Activated T-helper 2 cell treated with anti-CD3 and anti-CD28 coated beads, Interferon-gamma antibody, Interleukin-2, Interleukin-4, amounts not matched to agents 10 μg/mL and 5 μg/mL and 100 μg/mL, durations not matched to agents 14 hours and 24 hours and 36 hours (primary cell): ENCODE data around the gene FIGLA. TPM values are rescaled to one million over a fixed set of nuclear protein-coding genes. Genes with fewer than 3 reads are reported as not detected.

Experiments
- DNase-seq: peaks from one replicate; pipeline ENCODE4 v3.0.0; 2021; ENCODE audit warnings: low spot score
- H3K27ac Mint-ChIP-seq: one replicate; pipeline ENCODE4 v1.8.0; 2021; ENCODE audit warnings: mixed read lengths
- H3K27me3 Mint-ChIP-seq: one replicate; pipeline ENCODE4 v1.8.0; 2021; ENCODE audit warnings: low read depth, mixed read lengths
- H3K36me3 Mint-ChIP-seq: one replicate; pipeline ENCODE4 v1.8.0; 2021; ENCODE audit warnings: low read depth, mixed read lengths
- H3K4me1 Mint-ChIP-seq: one replicate; pipeline ENCODE4 v1.8.0; 2021; ENCODE audit warnings: low read depth, mixed read lengths
- H3K4me3 Mint-ChIP-seq: one replicate; pipeline ENCODE4 v1.8.0; 2021; ENCODE audit warnings: low read depth, mild to moderate bottlenecking, moderate library complexity, mixed read lengths
- H3K9me3 Mint-ChIP-seq: one replicate; pipeline ENCODE4 v1.8.0; 2021; ENCODE audit warnings: mixed read lengths
- intact Hi-C: fragments of 100-400 bp; cut with micrococcal nuclease; formaldehyde crosslinking; loops from one replicate; pipeline ENCODE4 v1.15.1; 2023
- total RNA-seq: library from RNA; stranded (reverse); gene quantifications from 2 replicates; pipeline ENCODE4 v1.2.3, GENCODE V29; 2022

FIGLA gene
- total RNA-seq, 1 donor from 2014 or later: not detected

- Mint-ChIP-seq H3K36me3 (no peaks in the 10 kb centered on the region), H3K9me3 (no peaks in the 10 kb centered on the region), H3K27me3 (peaks cover 47% of the 10 kb centered on the region), H3K27ac (no peak overlapping the region), H3K4me1 (no peaks in the 10 kb centered on the region), H3K4me3 (no peak overlapping the region)
- no peak for DNase-seq
- intact Hi-C loops: no loop called here
These were observed 11.8 kb downstream of the FIGLA start for GRCh38 chr2:70778676-70779075.

GRCh38 chr2:70777450-70777849 is 13.0 kb downstream of the FIGLA start:
- Mint-ChIP-seq H3K27me3 (peaks cover 59% of the 10 kb centered on the region), H3K4me3 (no peak overlapping the region), H3K9me3 (no peaks in the 10 kb centered on the region), H3K27ac (no peak overlapping the region), H3K36me3 (no peaks in the 10 kb centered on the region), H3K4me1 (no peaks in the 10 kb centered on the region)
- intact Hi-C loops: no loop called here
- DNase-seq: no peak

GRCh38 chr2:70776266-70776665 is 14.2 kb downstream of the FIGLA start:
- Mint-ChIP-seq H3K27me3 (peaks cover 65% of the 10 kb centered on the region), H3K4me1 (peaks cover 3% of the 10 kb centered on the region), H3K36me3 (no peaks in the 10 kb centered on the region), H3K9me3 (no peaks in the 10 kb centered on the region), H3K4me3 (no peak overlapping the region), H3K27ac (no peak overlapping the region)
- intact Hi-C loops: no loop called here
- no peak for DNase-seq

- Mint-ChIP-seq H3K27me3 (peaks cover 64% of the 10 kb centered on the region), H3K4me1 (peaks cover 6% of the 10 kb centered on the region), H3K9me3 (no peaks in the 10 kb centered on the region), H3K4me3 (no peak overlapping the region), H3K36me3 (no peaks in the 10 kb centered on the region), H3K27ac (no peak overlapping the region)
- intact Hi-C loops: no loop called here
- DNase-seq: no peak
These were observed 15.3 kb downstream of the FIGLA start for GRCh38 chr2:70775141-70775540.

DNA sequence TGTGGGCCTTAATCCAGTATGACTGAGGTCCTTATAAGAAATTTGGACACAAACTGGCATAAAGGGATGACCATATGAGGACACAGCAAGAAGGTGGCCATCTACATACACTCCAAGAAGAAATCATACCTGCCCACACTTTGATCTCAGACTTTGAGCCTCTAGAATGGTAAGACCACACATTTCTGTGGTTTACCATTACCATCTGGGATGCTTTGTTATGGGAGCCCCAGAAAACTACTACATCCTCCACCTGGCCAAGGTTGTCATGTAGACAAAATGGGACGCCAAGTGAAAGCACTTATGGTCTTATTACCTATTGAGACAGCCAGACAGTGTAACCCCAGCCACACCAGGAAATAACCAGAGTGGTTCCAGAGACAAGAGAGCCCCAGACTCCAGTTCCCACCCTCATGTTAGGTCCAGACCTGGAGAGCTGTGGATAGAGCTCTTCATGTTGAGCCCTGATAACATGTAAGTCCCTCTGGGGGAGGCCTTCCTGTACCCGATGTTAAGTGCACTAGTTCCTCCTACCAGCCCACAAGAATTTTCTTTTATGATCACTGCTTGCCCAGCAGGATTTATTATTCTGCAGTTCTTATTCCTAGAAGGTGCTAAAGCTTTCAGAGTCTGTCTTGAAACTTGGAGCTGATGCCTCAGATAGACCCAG is 17.8 kb downstream of the FIGLA start:
- no peak for DNase-seq
- intact Hi-C loops: no loop called here
- Mint-ChIP-seq H3K27ac (no peak overlapping the region), H3K4me1 (peaks cover 11% of the 10 kb centered on the region), H3K4me3 (no peak overlapping the region), H3K36me3 (no peaks in the 10 kb centered on the region), H3K9me3 (no peaks in the 10 kb centered on the region), H3K27me3 (peaks cover 76% of the 10 kb centered on the region)

DNA sequence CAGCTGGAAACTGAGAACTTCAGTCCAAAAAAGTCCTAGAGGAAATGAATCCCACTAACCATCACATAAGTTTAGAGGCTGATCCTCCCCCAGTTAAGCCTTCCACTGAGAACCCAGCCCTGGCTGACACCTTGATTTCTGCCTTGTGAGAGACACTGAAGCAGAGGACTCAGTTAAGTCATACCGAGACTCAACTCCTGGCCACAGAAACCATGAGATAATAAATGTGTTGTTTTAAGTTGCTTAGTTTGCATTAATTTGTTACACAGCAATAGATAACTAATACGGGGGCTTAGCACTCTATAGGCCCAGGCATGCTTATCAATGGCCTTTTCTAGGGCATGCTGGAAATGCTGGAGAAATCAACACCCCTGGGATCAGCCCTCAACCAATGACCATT is 19.0 kb downstream of the FIGLA start:
- H3K36me3 Mint-ChIP-seq: no peaks in the 10 kb centered on the region
- H3K27ac Mint-ChIP-seq: no peak overlapping the region
- no peak overlapping the region for H3K4me3 Mint-ChIP-seq
- intact Hi-C loops: no loop called here
- H3K9me3 Mint-ChIP-seq: no peaks in the 10 kb centered on the region
- peaks cover 14% of the 10 kb centered on the region for H3K4me1 Mint-ChIP-seq
- no peak for DNase-seq
- H3K27me3 Mint-ChIP-seq: peaks cover 76% of the 10 kb centered on the region

- peaks cover 76% of the 10 kb centered on the region for H3K27me3 Mint-ChIP-seq
- H3K4me3 Mint-ChIP-seq: no peak overlapping the region
- no peak overlapping the region for H3K27ac Mint-ChIP-seq
- H3K9me3 Mint-ChIP-seq: no peaks in the 10 kb centered on the region
- H3K4me1 Mint-ChIP-seq: peaks cover 16% of the 10 kb centered on the region
- H3K36me3 Mint-ChIP-seq: no peaks in the 10 kb centered on the region
- DNase-seq: no peak
- intact Hi-C loops: loop anchor here (5.0 kb wide), 1 partner anchor 112 kb away; no protein-coding TSS in a partner anchor
These were observed 21.0 kb downstream of the FIGLA start for GRCh38 chr2:70769450-70769849.

GRCh38 chr2:70768590-70769085 is 21.8 kb downstream of the FIGLA start:
- H3K9me3 Mint-ChIP-seq: no peaks in the 10 kb centered on the region
- no peak overlapping the region for H3K27ac Mint-ChIP-seq

GRCh38 chr2:70767699-70768589 is 22.5 kb downstream of the FIGLA start, which contains the start of gene ADD2:
TSS of gene ADD2 (minus strand) at chr2:70768200. CDS start at chr2:70706408, 61,792 bp downstream.
- DNase-seq: peak; percentile 32
- Mint-ChIP-seq H3K4me3 (peak within 1 kb of the TSS; percentile 83), H3K9me3 (no peaks in the 10 kb centered on the region), H3K27me3 (peaks cover 65% of the 10 kb centered on the region), H3K36me3 (no peaks in the 10 kb centered on the region), H3K4me1 (peaks cover 16% of the 10 kb centered on the region), H3K27ac (peak within 1 kb of the TSS; percentile 49)
- intact Hi-C loops: loop anchor here (5.0 kb wide), 1 partner anchor 111 kb away; no protein-coding TSS in a partner anchor

More at GRCh38 chr2:70768590-70769085, 21.8 kb downstream of the FIGLA start:
- intact Hi-C loops: loop anchor here (5.0 kb wide), 1 partner anchor 111 kb away; no protein-coding TSS in a partner anchor
- Mint-ChIP-seq H3K36me3 (no peaks in the 10 kb centered on the region), H3K4me1 (peaks cover 16% of the 10 kb centered on the region), H3K4me3 (peak overlapping the region; percentile 72), H3K27me3 (peaks cover 70% of the 10 kb centered on the region)
- no peak for DNase-seq

DNA sequence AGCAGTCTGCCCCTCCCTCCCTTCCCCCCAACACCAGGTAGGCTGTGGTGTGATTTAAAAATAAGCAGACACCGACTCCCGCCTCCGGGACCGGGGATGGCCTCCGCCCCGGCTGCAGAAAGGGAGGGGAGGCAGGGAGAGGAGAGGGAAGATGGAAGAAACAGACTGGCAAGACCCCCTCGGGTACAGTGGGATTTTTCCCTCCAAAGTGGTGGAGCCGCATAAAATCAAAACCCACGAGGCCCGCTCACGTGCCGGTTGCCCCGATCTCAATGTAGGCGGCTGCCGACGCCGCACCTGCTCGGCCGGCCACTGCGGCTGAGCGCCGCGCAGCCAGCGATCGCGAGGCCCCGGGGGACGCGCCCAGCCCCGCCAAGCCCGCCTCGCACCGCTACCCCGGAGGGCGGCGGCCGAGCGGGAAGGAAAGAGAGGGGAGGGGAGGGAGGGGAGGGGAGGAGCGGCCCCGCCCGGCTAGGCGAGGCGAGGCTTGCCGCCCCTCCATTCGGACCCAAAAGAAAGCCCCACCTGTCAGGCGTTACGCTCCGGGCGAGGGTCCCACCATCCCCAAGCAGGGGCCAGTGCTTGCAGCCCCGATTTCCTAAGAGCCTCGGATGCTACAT is 23.3 kb downstream of the FIGLA start:
- Mint-ChIP-seq H3K4me1 (peaks cover 16% of the 10 kb centered on the region), H3K9me3 (no peaks in the 10 kb centered on the region), H3K27me3 (peaks cover 58% of the 10 kb centered on the region), H3K4me3 (peak overlapping the region; percentile 64), H3K36me3 (no peaks in the 10 kb centered on the region), H3K27ac (no peak overlapping the region)
- intact Hi-C loops: loop anchor here (5.0 kb wide), 1 partner anchor 110 kb away; no protein-coding TSS in a partner anchor
- DNase-seq: no peak

DNA sequence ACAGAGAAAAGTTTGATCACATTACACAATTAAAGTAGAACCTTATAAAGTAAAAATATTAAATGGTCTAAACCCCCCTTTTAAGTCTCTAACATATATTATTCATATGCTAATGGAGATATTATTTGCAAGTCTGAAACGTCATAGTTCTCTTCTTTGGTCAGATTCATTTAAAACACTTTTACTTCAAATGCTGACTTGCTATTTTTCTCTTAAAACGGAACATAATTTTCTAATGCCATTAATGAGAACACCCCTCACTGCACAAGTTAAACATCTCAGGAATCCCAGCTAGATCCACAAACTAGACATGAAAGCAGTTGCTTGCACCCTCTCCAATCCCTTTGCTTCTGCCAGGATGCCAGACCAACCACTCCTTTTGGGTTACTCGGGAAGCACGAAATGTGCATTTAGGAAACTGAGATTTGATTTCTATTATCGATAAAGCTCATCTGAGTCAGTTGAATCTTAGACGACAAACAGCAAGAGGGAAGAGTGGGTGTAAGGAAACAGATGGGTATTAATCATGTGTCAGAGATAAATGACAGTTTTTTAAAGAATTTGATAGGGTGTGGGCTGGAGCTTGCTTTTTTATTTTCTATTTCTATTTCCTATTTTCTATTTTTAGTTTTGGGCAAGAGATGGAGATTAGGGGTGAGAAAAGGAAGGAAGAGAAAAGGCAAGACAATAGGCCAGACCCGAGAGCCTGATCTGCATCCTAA is 23.9 kb downstream of the FIGLA start:
- H3K4me3 Mint-ChIP-seq: peak overlapping the region; percentile 64
- intact Hi-C loops: loop anchor here (5.0 kb wide), 1 partner anchor 109 kb away; no protein-coding TSS in a partner anchor
- no peaks in the 10 kb centered on the region for H3K36me3 Mint-ChIP-seq
- H3K27me3 Mint-ChIP-seq: peaks cover 56% of the 10 kb centered on the region
- H3K9me3 Mint-ChIP-seq: no peaks in the 10 kb centered on the region
- H3K4me1 Mint-ChIP-seq: peaks cover 16% of the 10 kb centered on the region
- no peak for DNase-seq
- no peak overlapping the region for H3K27ac Mint-ChIP-seq

DNA sequence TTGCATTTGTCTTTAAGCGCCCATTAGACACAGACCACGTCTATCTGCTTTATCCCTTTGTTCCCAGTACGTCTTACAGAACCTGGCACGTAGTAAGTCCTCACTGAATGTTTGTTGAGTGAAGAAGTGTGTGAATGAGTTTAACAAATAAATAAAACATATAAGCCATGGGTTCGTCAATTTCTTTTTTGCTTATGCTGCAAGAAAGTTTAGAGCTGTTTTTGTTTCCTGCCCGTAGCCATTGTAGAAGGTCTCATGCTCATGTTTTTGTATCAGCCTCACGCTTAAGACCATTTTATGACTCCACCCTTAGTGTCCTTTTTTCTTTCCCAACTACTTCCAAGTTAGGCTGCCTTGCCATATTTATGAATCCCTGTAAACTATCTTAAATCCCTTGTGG is 24.9 kb downstream of the FIGLA start:
- H3K27ac Mint-ChIP-seq: no peak overlapping the region
- peaks cover 53% of the 10 kb centered on the region for H3K27me3 Mint-ChIP-seq
- no peak overlapping the region for H3K4me3 Mint-ChIP-seq
- DNase-seq: no peak
- H3K4me1 Mint-ChIP-seq: peaks cover 10% of the 10 kb centered on the region
- no peaks in the 10 kb centered on the region for H3K9me3 Mint-ChIP-seq
- intact Hi-C loops: loop anchor here (5.0 kb wide), 1 partner anchor 108 kb away; no protein-coding TSS in a partner anchor
- no peaks in the 10 kb centered on the region for H3K36me3 Mint-ChIP-seq
